Testis (tissue), 3 donors: ENCODE results near the gene TTLL5. TPM values are rescaled to one million over a fixed set of nuclear protein-coding genes. Genes with fewer than 3 reads are reported as not detected.

Experiments used
- DNase-seq: peaks from one replicate; pipeline ENCODE4 v3.0.0-alpha.2; 2019
- H3K27ac ChIP-seq, 2 donors: fragments of 200-600 bp; sonication (generic); one replicate each; pipeline ENCODE4 v1.5.1; 2019
- H3K27me3 ChIP-seq: fragments of 200-600 bp; sonication (generic); one replicate; pipeline ENCODE4 v1.5.1; 2019
- H3K36me3 ChIP-seq: fragments of 200-600 bp; sonication (generic); one replicate; pipeline ENCODE4 v1.5.1; 2017; ENCODE audit warnings: low read depth; ENCODE audit errors: missing control alignments
- H3K4me1 ChIP-seq: fragments of 200-600 bp; sonication (generic); one replicate; pipeline ENCODE4 v1.5.1; 2019
- H3K4me3 ChIP-seq, 2 donors: fragments of 200-600 bp; sonication (generic); one replicate each; pipeline ENCODE4 v1.5.1; 2017 to 2019
- H3K9me3 ChIP-seq: fragments of 200-600 bp; sonication (generic); one replicate; pipeline ENCODE4 v1.5.1; 2017
- CTCF ChIP-seq, 3 experiments: fragments of 450-650 bp in 2 of 3; fragments of 200-600 bp in 1 of 3; sonication (generic) in 1 of 3; IDR thresholded peaks; one replicate each; pipeline ENCODE4 v1.5.1; 2016 to 2019; ENCODE audit warnings: antibody characterized with exemption in 3 of 3, mild to moderate bottlenecking in 2 of 3, moderate library complexity in 1 of 3
- POLR2A ChIP-seq: fragments of 450-650 bp; IDR thresholded peaks from one replicate; pipeline ENCODE4 v1.6.1; 2017; ENCODE audit warnings: antibody characterized with exemption, mild to moderate bottlenecking, moderate library complexity
- WGBS, 2 donors: methylation state at CpG; one replicate each; pipeline ENCODE4 v1.1.5; 2018; 5-methylcytosine and 5-hydroxymethylcytosine counted together
- intact Hi-C: fragments of 100-400 bp; cut with DNase I; formaldehyde crosslinking; loops from one replicate; pipeline ENCODE4 v1.15.1; 2023; ENCODE audit warnings: low total_unique reads
- polyA plus RNA-seq: library from polyadenylated mRNA; stranded (reverse); fragments of 350-450 nt; fragmentation: Illumina TruSeq; extraction: RNeasy Lipid Tissue Mini Kit (QIAGEN cat#74804); gene quantifications from one replicate; pipeline ENCODE4 v1.2.3, GENCODE V29; 2014; ENCODE audit warnings: low read depth, low replicate concordance; ENCODE audit not compliant: insufficient read depth
- total RNA-seq, 2 donors: library from RNA; depleted of rRNA; stranded (reverse); fragments of >200 nt; gene quantifications; one replicate each; pipeline ENCODE4 v1.2.3, GENCODE V29; 2016

TTLL5 gene
- total and polyA plus RNA-seq, 3 donors from 2014 or later: 112 to 318 (median 155) TPM

- Histone ChIP-seq H3K4me3 (no peak overlapping the region), H3K27ac (no peak overlapping the region), H3K36me3 (no peaks in the 10 kb centered on the region), H3K27me3 (no peaks in the 10 kb centered on the region), H3K9me3 (no peaks in the 10 kb centered on the region), H3K4me1 (no peaks in the 10 kb centered on the region)
- TF ChIP-seq POLR2A (no peak), CTCF (IDR thresholded peaks at IDR 0.05) (no peak)
- intact Hi-C loops: no loop called here
- DNase-seq: no peak
- WGBS, 2 donors: 85 to 94% methylated on average over 3 of the region's 3 CpGs
These were observed 44.0 kb downstream of the TTLL5 start for GRCh38 chr14:75705014-75705413.

- H3K27ac ChIP-seq: no peak overlapping the region
- WGBS, 2 donors: 59 to 61% methylated on average over 10 of the region's 10 CpGs
- no peak overlapping the region for H3K4me3 ChIP-seq
- peak; percentile 94 for DNase-seq
- intact Hi-C loops: no loop called here
- peaks cover 11% of the 10 kb centered on the region for H3K4me1 ChIP-seq
- H3K9me3 ChIP-seq: no peaks in the 10 kb centered on the region
- H3K36me3 ChIP-seq: no peaks in the 10 kb centered on the region
- TF ChIP-seq CTCF (IDR thresholded peaks at IDR 0.05): peak; percentile 76 to 80 (median 79)
- no peak for TF ChIP-seq POLR2A
- no peaks in the 10 kb centered on the region for H3K27me3 ChIP-seq
These were observed 48.3 kb downstream of the TTLL5 start for GRCh38 chr14:75709207-75709812.

- WGBS, 2 donors: 85 to 90% methylated on average over 4 of the region's 4 CpGs
- no peak overlapping the region for H3K4me3 ChIP-seq
- H3K27me3 ChIP-seq: no peaks in the 10 kb centered on the region
- intact Hi-C loops: no loop called here
- H3K9me3 ChIP-seq: no peaks in the 10 kb centered on the region
- TF ChIP-seq CTCF (IDR thresholded peaks at IDR 0.05) (peak; percentile 62 to 84 (median 74)), POLR2A (no peak)
- peak overlapping the region in 1 of 2 donors; percentile 64 for H3K27ac ChIP-seq
- H3K4me1 ChIP-seq: peaks cover 16% of the 10 kb centered on the region
- no peaks in the 10 kb centered on the region for H3K36me3 ChIP-seq
- DNase-seq: no peak
These were observed 50.2 kb downstream of the TTLL5 start for GRCh38 chr14:75711105-75711795.

GRCh38 chr14:75711796-75712211 lies 50.8 kb downstream of the TTLL5 start:
- no peaks in the 10 kb centered on the region for H3K27me3 ChIP-seq
- peaks cover 16% of the 10 kb centered on the region for H3K4me1 ChIP-seq
- peak; percentile 57 for DNase-seq
- no peak overlapping the region for H3K4me3 ChIP-seq
- WGBS, 2 donors: 24% methylated on average over 4 of the region's 4 CpGs; no CpG with 5 or more reads in 1 of the 2 donors
- intact Hi-C loops: no loop called here
- H3K27ac ChIP-seq: peak overlapping the region in 1 of 2 donors; percentile 64
- TF ChIP-seq CTCF (IDR thresholded peaks at IDR 0.05): no peak
- no peak for TF ChIP-seq POLR2A
- H3K36me3 ChIP-seq: no peaks in the 10 kb centered on the region
- no peaks in the 10 kb centered on the region for H3K9me3 ChIP-seq
